SHP77 (cell line): Measurements from ENCODE around the gene HOXA11.

Experiments used
- DNase-seq, 2 experiments: peaks; one replicate each; lab custom pipeline; 2025; lab: John Stamatoyannopoulos, UW

HOXA11 gene

GRCh38 chr7:27205325-27206280 lies 20.6 kb upstream of the HOXA11 start:
- no peak for DNase-seq

- DNase-seq = no peak
Observed at GRCh38 chr7:27204851-27205322, 19.9 kb upstream of the HOXA11 start.

- no peak for DNase-seq
Observed at GRCh38 chr7:27203964-27204594, 19.0 kb upstream of the HOXA11 start.

- no peak for DNase-seq
Observed at GRCh38 chr7:27203365-27203953, 18.4 kb upstream of the HOXA11 start.

- DNase-seq = no peak
Observed at GRCh38 chr7:27202862-27203134, 17.8 kb upstream of the HOXA11 start.

- DNase-seq = no peak
Observed at GRCh38 chr7:27202018-27202861, 17.2 kb upstream of the HOXA11 start.

GRCh38 chr7:27201580-27202017 lies 16.6 kb upstream of the HOXA11 start:
- no peak for DNase-seq

- DNase-seq = no peak
Observed at GRCh38 chr7:27200761-27201579, 15.9 kb upstream of the HOXA11 start.

GRCh38 chr7:27199849-27200760 lies 15.1 kb upstream of the HOXA11 start, which contains the start of gene HOXA13:
TSS of gene HOXA13 (minus strand) at chr7:27200091. CDS start at chr7:27200077, 14 bp downstream.
- DNase-seq = no peak

GRCh38 chr7:27198871-27199801 lies 14.1 kb upstream of the HOXA11 start:
- no peak for DNase-seq

GRCh38 chr7:27198138-27198841 lies 13.3 kb upstream of the HOXA11 start:
- no peak for DNase-seq

GRCh38 chr7:27197137-27198042 lies 12.4 kb upstream of the HOXA11 start:
- no peak for DNase-seq

- DNase-seq = peak; percentile 66 to 77
Observed at GRCh38 chr7:27196287-27196767, 11.3 kb upstream of the HOXA11 start.

GRCh38 chr7:27194686-27195379 lies 9.8 kb upstream of the HOXA11 start:
- DNase-seq = no peak

- DNase-seq = no peak
Observed at GRCh38 chr7:27194002-27194352, 8.9 kb upstream of the HOXA11 start.

- DNase-seq = no peak
Observed at GRCh38 chr7:27193335-27194001, 8.4 kb upstream of the HOXA11 start.
